HepG2 (cell line): ENCODE measurements around the gene CDHR5. TPM values are rescaled to one million over a fixed set of nuclear protein-coding genes. Genes with fewer than 3 reads are reported as not detected.

Experiments used
- ATRX ChIP-seq: sonication (generic); formaldehyde crosslinking; IDR thresholded peaks from 2 replicates; pipeline ENCODE4 v1.4.0; 2020; ENCODE audit warnings: missing genetic modification reagents, borderline replicate concordance
- KDM5B ChIP-seq: sonication (generic); formaldehyde crosslinking; IDR thresholded peaks from 2 replicates; pipeline ENCODE4 v1.4.0; 2020; ENCODE audit warnings: missing genetic modification reagents, mild to moderate bottlenecking, borderline replicate concordance
- KLF13 ChIP-seq: sonication (generic); formaldehyde crosslinking; IDR thresholded peaks from 2 replicates; pipeline ENCODE4 v1.4.0; 2020; ENCODE audit warnings: mild to moderate bottlenecking, missing genetic modification reagents
- MEIS1 ChIP-seq: sonication (generic); formaldehyde crosslinking; IDR thresholded peaks from 2 replicates; pipeline ENCODE4 v1.9.0; 2021; ENCODE audit warnings: mild to moderate bottlenecking, missing genetic modification reagents, moderate library complexity, borderline replicate concordance
- MXI1 ChIP-seq: IDR thresholded peaks from 3 replicates; pipeline ENCODE4 v1.6.1; 2012; ENCODE audit warnings: low read depth, low read length, inconsistent platforms, borderline replicate concordance
- NFKB2 ChIP-seq: sonication (generic); formaldehyde crosslinking; IDR thresholded peaks from 2 replicates; pipeline ENCODE4 v1.4.0; 2020; ENCODE audit warnings: missing genetic modification reagents, borderline replicate concordance
- NR2F1 ChIP-seq, 2 experiments: fragments of 450-650 bp in 1 of 2; formaldehyde crosslinking in 1 of 2; IDR thresholded peaks; 2 replicates each; pipeline versions ENCODE4 v1.5.0 to v1.6.1; 2016 to 2020; ENCODE audit warnings: mild to moderate bottlenecking in 1 of 2, missing compliant biosample characterization in 1 of 2, missing genetic modification reagents in 1 of 2, moderate library complexity in 1 of 2
- PRDM15 ChIP-seq: sonication (generic); formaldehyde crosslinking; IDR thresholded peaks from 2 replicates; pipeline ENCODE4 v1.4.0; 2020; ENCODE audit warnings: missing genetic modification reagents
- TMF1 ChIP-seq: sonication (generic); formaldehyde crosslinking; IDR thresholded peaks from 2 replicates; pipeline ENCODE4 v1.8.1; 2022; ENCODE audit warnings: low read depth, missing genetic modification reagents
- ZBTB40 ChIP-seq, 2 experiments: fragments of 450-650 bp in 1 of 2; sonication (generic) in 1 of 2; formaldehyde crosslinking in 1 of 2; IDR thresholded peaks; 2 replicates each; pipeline versions ENCODE4 v1.6.1 to v1.8.0; 2016 to 2022; ENCODE audit warnings: antibody characterized with exemption in 1 of 2, mild to moderate bottlenecking in 1 of 2, missing genetic modification reagents in 1 of 2
- ZFP1 ChIP-seq: IDR thresholded peaks from 2 replicates; pipeline ENCODE4 v1.6.1; 2016
- ZNF230 ChIP-seq: sonication (generic); formaldehyde crosslinking; IDR thresholded peaks from 2 replicates; pipeline ENCODE4 v1.4.0; 2020; ENCODE audit warnings: mild to moderate bottlenecking, missing genetic modification reagents
- ZNF235 ChIP-seq: sonication (generic); formaldehyde crosslinking; IDR thresholded peaks from 2 replicates; pipeline ENCODE4 v1.8.1; 2023; ENCODE audit warnings: mild to moderate bottlenecking, missing genetic modification reagents, borderline replicate concordance
- ZNF3 ChIP-seq: IDR thresholded peaks from 2 replicates; pipeline ENCODE4 v1.7.0; 2017; ENCODE audit warnings: inconsistent platforms
- ZNF556 ChIP-seq: sonication (generic); formaldehyde crosslinking; IDR thresholded peaks from 2 replicates; pipeline ENCODE4 v1.4.0; 2020; ENCODE audit warnings: mild to moderate bottlenecking, missing genetic modification reagents, borderline replicate concordance
- ZNF558 ChIP-seq: sonication (generic); formaldehyde crosslinking; IDR thresholded peaks from 2 replicates; pipeline ENCODE4 v1.9.0; 2022; ENCODE audit warnings: mild to moderate bottlenecking, missing genetic modification reagents, borderline replicate concordance
- ZNF570 ChIP-seq: sonication (generic); formaldehyde crosslinking; IDR thresholded peaks from 2 replicates; pipeline ENCODE4 v1.4.0; 2020; ENCODE audit warnings: mild to moderate bottlenecking, missing genetic modification reagents, borderline replicate concordance
- polyA plus RNA-seq, 8 experiments: library from polyadenylated mRNA; depleted of rRNA in 3 of 8; stranded (reverse) in 7 of 8; unstranded in 1 of 8; fragments of >200 nt; fragmentation: Illumina TruSeq in 4 of 8; extraction: Trizol in 4 of 8; gene quantifications; 2 replicates each; pipeline versions ENCODE4 v1.2.1 to v1.2.3, GENCODE V29; 2011 to 2016; ENCODE audit warnings: low read depth in 4 of 8, missing spikeins in 1 of 8, mixed read lengths in 1 of 8; ENCODE audit not compliant: insufficient read depth in 1 of 8
- total RNA-seq, 5 experiments: library from RNA; depleted of rRNA; stranded (reverse); fragments of >200 nt; fragmentation: Illumina TruSeq; extraction: Trizol; gene quantifications; 2 replicates each; pipeline ENCODE4 v1.2.3, GENCODE V29; 2016; ENCODE audit warnings: low read depth in 1 of 5

Gene CDHR5
- total and polyA plus RNA-seq, 2 of the 13 experiments (the other 11 are each of a cell fraction or from before 2014, with no cell fraction given): 0.46 to 0.71 TPM

- no peak for TF ChIP-seq MEIS1 (CRISPR knock-in tag)
- TF ChIP-seq ZNF556 (CRISPR knock-in tag): no peak
- no peak for TF ChIP-seq ZFP1 (CRISPR knock-in tag)
- TF ChIP-seq NFKB2 (CRISPR knock-in tag): no peak
- TF ChIP-seq KLF13 (CRISPR knock-in tag): no peak
- peak; percentile 8; the same call in 1 of the 2 replicates for TF ChIP-seq KDM5B (CRISPR knock-in tag)
- TF ChIP-seq ATRX: no peak
- no peak for TF ChIP-seq ZNF235 (CRISPR knock-in tag)
- no peak for TF ChIP-seq PRDM15 (CRISPR knock-in tag)
- no peak for TF ChIP-seq ZNF3 (CRISPR knock-in tag)
- TF ChIP-seq ZBTB40 (IDR thresholded peaks at IDR 0.05): no peak
- TF ChIP-seq ZBTB40 (CRISPR knock-in tag; IDR thresholded peaks at IDR 0.05): no peak
- TF ChIP-seq ZNF230 (CRISPR knock-in tag): no peak
- TF ChIP-seq ZNF570 (CRISPR knock-in tag): no peak
- TF ChIP-seq ZNF558 (CRISPR knock-in tag): no peak
- TF ChIP-seq TMF1 (CRISPR knock-in tag): no peak
- TF ChIP-seq NR2F1 (CRISPR knock-in tag; IDR thresholded peaks at IDR 0.05): no peak
- no peak for TF ChIP-seq MXI1
Observed at GRCh38 chr11:623999-624704, 603 bp downstream of the CDHR5 start (continued).
